ENCODE data around the gene HACD2. TPM values are rescaled to one million over a fixed set of nuclear protein-coding genes. Genes with fewer than 3 reads are reported as not detected.
A peak's percentile ranks its signal among the peaks of the same experiment; 100 is the strongest.

The HACD2 gene
- total and polyA plus RNA-seq, 10 of the 15 experiments (the other 5 are each of a cell fraction or from before 2014, with no cell fraction given), result 9.1 to 30.0 (median 18.8) TPM

GRCh38 chr3:123584284-123584987, 417 bp downstream of the HACD2 start (continued):
- TF ChIP-seq ZNF687 (IDR thresholded peaks at IDR 0.05), result 0 out of 2 replicates have a peak, but pooled peaks have one; percentile 18

- peaks cover 31% of the 10 kb centered on the region for H3K79me2 ChIP-seq (ENCODE audit: control insufficient read depth, insufficient read depth, low read length)
- H3K9me3 ChIP-seq (replicated peaks; ENCODE audit: control insufficient read depth, insufficient read depth, low read length), result no peaks in the 10 kb centered on the region; the same call in 1 of the 3 replicates
- peak overlapping the region; percentile 86; the same call in 1 of the 2 replicates for H3K4me3 ChIP-seq
- POLR2A ChIA-PET, result interaction anchor here (1.6 to 3.6 kb wide), 2 partner anchors 8 to 22 kb away, joined by 6 to 19 read pairs; no protein-coding TSS in a partner anchor
- no peak for ATAC-seq
- H3K36me3 ChIP-seq (ENCODE audit: control insufficient read depth in 2 of 2, insufficient read depth in 2 of 2, low read length in 1 of 2), result peaks cover 0 to 7% of the 10 kb centered on the region in 2 experiments; a peak in 1 of 4 replicates
- FAIRE-seq, result no peak
- BruUV-seq (replicated peaks), result TSS peak; percentile 64
- no peak for DNase-seq (ENCODE audit: low read depth, low spot score)
- CTCF ChIA-PET, result interaction anchor here (0.6 to 4.3 kb wide), 7 partner anchors 8 to 245 kb away, joined by 3 to 30 read pairs (median 12); no protein-coding TSS in a partner anchor
- H3K4me1 ChIP-seq (ENCODE audit: control insufficient read depth, insufficient read depth, low read length), result peaks cover 5% of the 10 kb centered on the region
- H4K20me1 ChIP-seq (ENCODE audit: control insufficient read depth, insufficient read depth), result no peaks in the 10 kb centered on the region
- SMC1A ChIA-PET (ENCODE audit: uncharacterized antibody, unreplicated experiment), result interaction anchor here (0.8 to 2.5 kb wide), 6 partner anchors 9 to 790 kb away, joined by 3 to 12 read pairs (median 4); partner anchors contain the start of gene HSPBAP1
- 61% methylated on average over 3 of the region's 3 CpGs for WGBS (ENCODE audit: insufficient coverage, insufficient replicate concordance, low lambda C conversion rate, missing lambda C conversion rate)
- H2AFZ ChIP-seq (ENCODE audit: control insufficient read depth, low read depth, low read length), result no peak overlapping the region
- RAD21 ChIA-PET (ENCODE audit: unreplicated experiment), result interaction anchor here (0.9 to 1.8 kb wide), 2 partner anchors 12 to 59 kb away, joined by 3 to 5 read pairs; no protein-coding TSS in a partner anchor
- H3K4me2 ChIP-seq (ENCODE audit: control insufficient read depth, insufficient read depth), result peak overlapping the region; percentile 82
- H3K27me3 ChIP-seq (replicated peaks in 1 of 2; ENCODE audit: control insufficient read depth in 2 of 2, insufficient read depth in 2 of 2, low read length in 1 of 2), result no peaks in the 10 kb centered on the region
- H3K27ac ChIP-seq (ENCODE audit: control insufficient read depth, insufficient read depth), result no peak overlapping the region
- in situ Hi-C loops (cut with MboI), result no loop called here
- intact Hi-C loops (cut with micrococcal nuclease; ENCODE audit: unreplicated experiment), result no loop called here
- peak overlapping the region; percentile 78 for H3K9ac ChIP-seq (ENCODE audit: control insufficient read depth, insufficient read depth, low read length)
- TF ChIP-seq YBX1 (IDR thresholded peaks at IDR 0.05) (no peak), JUNB (IDR thresholded peaks at IDR 0.05) (no peak), POLR2AphosphoS2 (IDR thresholded peaks at IDR 0.05; ENCODE audit: low read depth, low read length) (no peak), E4F1 (IDR thresholded peaks at IDR 0.05; ENCODE audit: borderline replicate concordance, partially characterized antibody) (no peak), TAF1 (IDR thresholded peaks at IDR 0.05; ENCODE audit: borderline replicate concordance, low read depth, low read length) (no peak), CBX3 (IDR thresholded peaks at IDR 0.05; ENCODE audit: borderline replicate concordance, low read depth) (no peak)
- TF ChIP-seq, protein P1, sequence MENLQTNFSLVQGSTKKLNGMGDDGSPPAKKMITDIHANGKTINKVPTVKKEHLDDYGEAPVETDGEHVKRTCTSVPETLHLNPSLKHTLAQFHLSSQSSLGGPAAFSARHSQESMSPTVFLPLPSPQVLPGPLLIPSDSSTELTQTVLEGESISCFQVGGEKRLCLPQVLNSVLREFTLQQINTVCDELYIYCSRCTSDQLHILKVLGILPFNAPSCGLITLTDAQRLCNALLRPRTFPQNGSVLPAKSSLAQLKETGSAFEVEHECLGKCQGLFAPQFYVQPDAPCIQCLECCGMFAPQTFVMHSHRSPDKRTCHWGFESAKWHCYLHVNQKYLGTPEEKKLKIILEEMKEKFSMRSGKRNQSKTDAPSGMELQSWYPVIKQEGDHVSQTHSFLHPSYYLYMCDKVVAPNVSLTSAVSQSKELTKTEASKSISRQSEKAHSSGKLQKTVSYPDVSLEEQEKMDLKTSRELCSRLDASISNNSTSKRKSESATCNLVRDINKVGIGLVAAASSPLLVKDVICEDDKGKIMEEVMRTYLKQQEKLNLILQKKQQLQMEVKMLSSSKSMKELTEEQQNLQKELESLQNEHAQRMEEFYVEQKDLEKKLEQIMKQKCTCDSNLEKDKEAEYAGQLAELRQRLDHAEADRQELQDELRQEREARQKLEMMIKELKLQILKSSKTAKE (IDR thresholded peaks at IDR 0.05; ENCODE audit: low read depth, poor library complexity, severe bottlenecking), result no peak
These were observed 1.3 kb downstream of the HACD2 start for GRCh38 chr3:123583561-123583960.
